Thyroid gland (tissue), 4 donors: Measurements from ENCODE around the gene XK.

Experiments used
- CTCF ChIP-seq, 6 experiments: fragments of 200-600 bp in 3 of 6; fragments of 450-650 bp in 3 of 6; sonication (generic) in 3 of 6; IDR thresholded peaks; one replicate each; pipeline ENCODE4 v1.5.1; 2016 to 2019; ENCODE audit warnings: antibody characterized with exemption in 6 of 6, mild to moderate bottlenecking in 2 of 6, inconsistent platforms in 1 of 6, moderate library complexity in 1 of 6
- POLR2A ChIP-seq, 2 donors: fragments of 450-650 bp; IDR thresholded peaks; one replicate each; pipeline ENCODE4 v1.6.1; 2017; ENCODE audit warnings: antibody characterized with exemption in 2 of 2, mild to moderate bottlenecking in 2 of 2, moderate library complexity in 1 of 2

- TF ChIP-seq CTCF (IDR thresholded peaks at IDR 0.05) (no peak), POLR2A (IDR thresholded peaks at IDR 0.05) (no peak)
These were observed 13.0 kb upstream of the XK start for GRCh38 chrX:37672563-37672962.
